ENCODE results near the gene GULP1. TPM values are rescaled to one million over a fixed set of nuclear protein-coding genes. Genes with fewer than 3 reads are reported as not detected.

Gene GULP1
- total RNA-seq, 1 donor from 2014 or later, result 39.1 TPM

- no peaks in the 10 kb centered on the region for H3K9me3 Mint-ChIP-seq
- H3K36me3 Mint-ChIP-seq (ENCODE audit: low read depth), result peaks cover 4% of the 10 kb centered on the region
- TF ChIP-seq CTCF (conservative IDR thresholded peaks at IDR 0.05), result no peak
- H3K4me3 Mint-ChIP-seq, result no peak overlapping the region
- H3K4me1 Mint-ChIP-seq, result no peaks in the 10 kb centered on the region
- H3K27ac Mint-ChIP-seq (ENCODE audit: unreplicated experiment), result no peak overlapping the region
- DNase-seq (ENCODE audit: low read depth, low spot score), result no peak
- no peaks in the 10 kb centered on the region for H3K27me3 Mint-ChIP-seq (ENCODE audit: low read depth)
Measured at GRCh38 chr2:188519136-188519535, 227.5 kb downstream of the GULP1 start.

DNA sequence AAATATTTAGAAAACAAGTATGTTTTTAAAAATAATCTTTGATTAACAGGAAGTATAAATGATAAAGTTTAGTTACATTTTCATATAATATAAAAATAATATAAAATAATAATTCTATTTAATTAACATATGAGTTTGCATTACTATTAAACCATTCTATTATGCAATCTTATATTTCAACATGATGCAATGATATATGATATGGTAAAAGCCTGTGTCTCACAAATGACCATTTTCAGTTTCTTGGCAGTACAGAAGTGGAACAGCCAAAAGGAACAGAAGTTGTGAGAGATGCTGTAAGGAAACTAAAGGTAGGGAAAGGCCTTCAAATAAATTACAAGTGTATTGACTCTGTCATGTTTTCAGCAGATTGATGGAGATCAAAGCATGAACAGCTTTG lies 230.8 kb downstream of the GULP1 start:
- Mint-ChIP-seq H3K4me3 (no peak overlapping the region), H3K27me3 (ENCODE audit: low read depth) (no peaks in the 10 kb centered on the region), H3K9me3 (no peaks in the 10 kb centered on the region), H3K4me1 (peaks cover 14% of the 10 kb centered on the region), H3K27ac (ENCODE audit: unreplicated experiment) (no peak overlapping the region), H3K36me3 (ENCODE audit: low read depth) (peaks cover 4% of the 10 kb centered on the region)
- no peak for DNase-seq (ENCODE audit: low read depth, low spot score)
- TF ChIP-seq CTCF (conservative IDR thresholded peaks at IDR 0.05), result no peak

DNA sequence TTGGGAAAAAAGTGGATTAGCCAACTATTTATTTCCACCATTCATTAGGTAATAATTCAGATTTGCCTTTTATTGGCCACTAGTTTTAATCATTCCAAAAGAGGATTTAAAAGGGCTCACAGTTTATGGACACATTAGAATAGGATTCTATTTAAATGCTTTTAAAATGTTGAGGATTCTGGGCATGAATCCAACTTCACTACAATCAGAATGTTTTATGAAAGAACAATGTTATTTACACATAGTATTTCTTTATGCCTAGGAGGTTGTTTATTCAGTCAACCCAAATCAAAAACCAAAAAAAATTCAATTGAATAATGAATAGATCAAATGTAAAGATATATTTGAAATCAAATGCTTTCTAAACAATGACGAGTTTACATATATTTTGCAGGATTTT lies 232.2 kb downstream of the GULP1 start:
- Mint-ChIP-seq H3K4me1 (peaks cover 20% of the 10 kb centered on the region), H3K4me3 (no peak overlapping the region), H3K9me3 (no peaks in the 10 kb centered on the region), H3K27me3 (ENCODE audit: low read depth) (no peaks in the 10 kb centered on the region), H3K36me3 (ENCODE audit: low read depth) (peaks cover 4% of the 10 kb centered on the region), H3K27ac (ENCODE audit: unreplicated experiment) (no peak overlapping the region)
- TF ChIP-seq CTCF (conservative IDR thresholded peaks at IDR 0.05), result no peak
- no peak for DNase-seq (ENCODE audit: low read depth, low spot score)

DNA sequence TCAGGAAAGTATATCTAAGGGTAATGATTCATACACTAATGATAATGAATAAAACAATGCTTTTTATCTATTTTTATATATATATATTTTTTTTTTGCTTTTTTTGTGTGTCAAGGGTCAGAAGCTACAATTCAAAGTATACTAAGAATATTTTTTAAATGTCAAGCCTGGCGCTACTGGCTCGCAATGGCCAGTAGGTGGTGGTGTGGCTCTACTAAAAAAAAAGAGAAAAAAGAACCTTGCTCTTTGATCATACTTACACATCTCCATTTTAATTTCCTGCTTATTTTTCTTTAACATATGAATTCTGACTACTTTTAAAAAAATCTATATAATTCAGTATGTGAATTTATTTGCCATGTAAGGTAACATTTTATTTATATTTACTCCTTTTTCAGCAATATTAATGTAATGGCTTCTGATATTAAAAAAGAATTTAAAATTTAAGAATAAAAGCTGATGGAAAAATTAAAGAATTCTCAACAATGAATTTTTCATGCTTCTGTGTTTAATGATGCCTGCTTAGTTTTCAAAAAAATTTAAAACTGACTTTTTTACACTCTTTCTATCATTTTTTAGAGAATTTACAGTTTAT lies 232.9 kb downstream of the GULP1 start:
- peaks cover 20% of the 10 kb centered on the region for H3K4me1 Mint-ChIP-seq
- H3K27ac Mint-ChIP-seq (ENCODE audit: unreplicated experiment), result no peak overlapping the region
- TF ChIP-seq CTCF (conservative IDR thresholded peaks at IDR 0.05), result peak; percentile 97

GRCh38 chr2:188526701-188527100 lies 235.0 kb downstream of the GULP1 start:
- Mint-ChIP-seq H3K9me3 (no peaks in the 10 kb centered on the region), H3K27ac (ENCODE audit: unreplicated experiment) (peak overlapping the region; percentile 88), H3K36me3 (ENCODE audit: low read depth) (peaks cover 7% of the 10 kb centered on the region), H3K4me3 (peak overlapping the region; percentile 65), H3K27me3 (ENCODE audit: low read depth) (no peaks in the 10 kb centered on the region), H3K4me1 (peaks cover 20% of the 10 kb centered on the region)
- no peak for DNase-seq (ENCODE audit: low read depth, low spot score)
- no peak for TF ChIP-seq CTCF (conservative IDR thresholded peaks at IDR 0.05)

More for the DNA sequence above, 232.9 kb downstream of the GULP1 start:
- DNase-seq (ENCODE audit: low read depth, low spot score), result peak; percentile 38
- H3K4me3 Mint-ChIP-seq, result no peak overlapping the region
- peaks cover 2% of the 10 kb centered on the region for H3K36me3 Mint-ChIP-seq (ENCODE audit: low read depth)
- no peaks in the 10 kb centered on the region for H3K27me3 Mint-ChIP-seq (ENCODE audit: low read depth)
- no peaks in the 10 kb centered on the region for H3K9me3 Mint-ChIP-seq

All from neural crest cell (in vitro differentiated cells).